Liver (tissue), 9 donors: ENCODE measurements around the gene ME1. TPM values are rescaled to one million over a fixed set of nuclear protein-coding genes. Genes with fewer than 3 reads are reported as not detected.

Experiments
- DNase-seq: peaks from one replicate; pipeline ENCODE4 v3.0.0-alpha.2; 2017; ENCODE audit warnings: low spot score
- H3K27ac ChIP-seq, 2 donors: one replicate each; pipeline ENCODE4 v1.7.0; 2013; ENCODE audit warnings: inconsistent platforms in 2 of 2, low read length in 2 of 2, control low read depth in 1 of 2, low read depth in 1 of 2, mild to moderate bottlenecking in 1 of 2
- H3K27me3 ChIP-seq, 4 donors: one replicate each; pipeline versions ENCODE4 v1.6.1 to v1.7.0; 2013; ENCODE audit warnings: low read length in 3 of 4, inconsistent platforms in 1 of 4, mild to moderate bottlenecking in 1 of 4, moderate library complexity in 1 of 4; ENCODE audit not compliant: control insufficient read depth in 4 of 4, insufficient read depth in 4 of 4
- H3K36me3 ChIP-seq, 4 donors: one replicate each; pipeline versions ENCODE4 v1.6.1 to v1.7.0; 2013; ENCODE audit warnings: low read length in 3 of 4, mild to moderate bottlenecking in 3 of 4, low read depth in 1 of 4, moderate library complexity in 1 of 4; ENCODE audit not compliant: control insufficient read depth in 4 of 4, insufficient read depth in 3 of 4
- H3K4me1 ChIP-seq, 4 donors: one replicate each; pipeline versions ENCODE4 v1.6.1 to v1.7.0; 2013; ENCODE audit warnings: low read length in 3 of 4, mild to moderate bottlenecking in 3 of 4, moderate library complexity in 1 of 4; ENCODE audit not compliant: control insufficient read depth in 4 of 4, insufficient read depth in 4 of 4
- H3K4me3 ChIP-seq, 3 donors: one replicate each; pipeline versions ENCODE4 v1.6.1 to v1.7.0; 2013; ENCODE audit warnings: low read length in 3 of 3, control low read depth in 1 of 3, low read depth in 1 of 3, mild to moderate bottlenecking in 1 of 3
- H3K9ac ChIP-seq, 2 donors: one replicate each; pipeline ENCODE4 v1.7.0; 2013; ENCODE audit warnings: low read length in 2 of 2, mild to moderate bottlenecking in 2 of 2, moderate library complexity in 2 of 2, control low read depth in 1 of 2, low read depth in 1 of 2
- H3K9me3 ChIP-seq, 4 donors: one replicate each; pipeline versions ENCODE4 v1.6.1 to v1.7.0; 2013; ENCODE audit warnings: low read length in 3 of 4; ENCODE audit not compliant: control insufficient read depth in 4 of 4
- EGR1 ChIP-seq, 2 donors: IDR thresholded peaks; 2 replicates each; pipeline ENCODE4 v1.6.1; 2016 to 2018; ENCODE audit warnings: antibody characterized with exemption in 2 of 2, low read depth in 2 of 2
- FOXA1 ChIP-seq: IDR thresholded peaks from 2 replicates; pipeline ENCODE4 v1.6.1; 2016; ENCODE audit warnings: antibody characterized with exemption
- GABPA ChIP-seq, 2 donors: IDR thresholded peaks in 1 of 2; conservative IDR thresholded peaks in 1 of 2; 2 replicates each; pipeline ENCODE4 v1.6.1; 2016; ENCODE audit warnings: antibody characterized with exemption in 2 of 2, mild to moderate bottlenecking in 1 of 2, moderate library complexity in 1 of 2
- HNF4G ChIP-seq: IDR thresholded peaks from 2 replicates; pipeline ENCODE4 v1.6.1; 2016; ENCODE audit warnings: antibody characterized with exemption
- JUND ChIP-seq, 2 donors: IDR thresholded peaks; 2 replicates each; pipeline ENCODE4 v1.6.1; 2016; ENCODE audit warnings: antibody characterized with exemption in 2 of 2
- NR2F2 ChIP-seq: IDR thresholded peaks from 2 replicates; pipeline ENCODE4 v1.6.1; 2016; ENCODE audit warnings: antibody characterized with exemption
- RAD21 ChIP-seq, 2 donors: IDR thresholded peaks; 2 replicates each; pipeline ENCODE4 v1.6.1; 2016; ENCODE audit warnings: antibody characterized with exemption in 2 of 2, mild to moderate bottlenecking in 2 of 2
- RXRA ChIP-seq, 2 donors: IDR thresholded peaks; 2 replicates each; pipeline ENCODE4 v1.6.1; 2017 to 2018; ENCODE audit warnings: antibody characterized with exemption in 2 of 2, mild to moderate bottlenecking in 1 of 2
- TAF1 ChIP-seq: conservative IDR thresholded peaks from 2 replicates; pipeline ENCODE4 v1.6.1; 2016; ENCODE audit warnings: antibody characterized with exemption, mild to moderate bottlenecking
- WGBS: extraction: QIAGEN DNeasy Blood & Tissue Kit; methylation state at CpG from one replicate; pipeline ENCODE4 v1.1.7; 2013; 5-methylcytosine and 5-hydroxymethylcytosine counted together
- polyA plus RNA-seq, 2 donors: library from polyadenylated mRNA; stranded (reverse) in 1 of 2; unstranded in 1 of 2; fragments of 200-250 nt in 1 of 2; fragments of >200 nt in 1 of 2; fragmentation: Nextera tagmentation in 1 of 2; extraction: Ambion mirVana in 1 of 2; gene quantifications; one replicate each; pipeline versions ENCODE4 v1.2.1 to v1.2.3, GENCODE V29; 2013 to 2015
- total RNA-seq, 2 donors: library from RNA; depleted of rRNA; stranded (reverse); fragments of >200 nt; gene quantifications; one replicate each; pipeline ENCODE4 v1.2.3, GENCODE V29; 2014
- TF ChIP-seq, protein P1 (sequence below): fragments of 150-350 bp; IDR thresholded peaks from 2 replicates; pipeline ENCODE4 v1.5.1; 2017; ENCODE audit warnings: improper control_type of control experiment, low read depth, low read length; ENCODE audit not compliant: missing input control
- TF ChIP-seq, protein P2 (sequence below): IDR thresholded peaks from 2 replicates; pipeline ENCODE4 v1.6.1; 2016; ENCODE audit warnings: antibody characterized with exemption, mild to moderate bottlenecking
- TF ChIP-seq, protein P3 (sequence below): IDR thresholded peaks from 2 replicates; pipeline ENCODE4 v1.6.1; 2016; ENCODE audit warnings: antibody characterized with exemption
- donor health status: healthy.
- donor health status: healthy.
- donor health status: healthy.
- donor health status: healthy.
- donor health status: healthy.

The ME1 gene
- total and polyA plus RNA-seq, 4 donors: 4.3 to 7.8 (median 5.5) TPM

DNA sequence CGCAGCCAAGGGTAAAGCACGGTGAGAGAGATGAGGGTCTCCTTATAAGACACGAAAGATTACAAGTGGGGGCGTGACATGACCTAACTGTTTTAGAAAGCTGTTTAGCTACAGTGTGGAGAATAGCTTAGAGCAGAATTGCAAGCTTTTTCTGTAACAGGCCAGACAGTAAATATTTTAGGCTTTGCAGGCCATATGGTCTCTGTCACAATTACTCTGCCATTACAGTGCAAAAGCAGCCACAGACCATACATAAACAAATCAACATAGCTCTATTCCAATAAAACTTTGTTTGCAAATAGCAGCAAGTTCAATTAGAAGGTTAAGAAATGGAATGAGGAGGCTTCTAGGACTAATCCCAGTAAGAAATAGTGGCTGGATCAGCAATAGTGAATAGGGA lies 254.6 kb downstream of the ME1 start (continued):
- no peak for TF ChIP-seq RAD21 (IDR thresholded peaks at IDR 0.05)
- TF ChIP-seq HNF4G: no peak
- TF ChIP-seq NR2F2: no peak

DNA sequence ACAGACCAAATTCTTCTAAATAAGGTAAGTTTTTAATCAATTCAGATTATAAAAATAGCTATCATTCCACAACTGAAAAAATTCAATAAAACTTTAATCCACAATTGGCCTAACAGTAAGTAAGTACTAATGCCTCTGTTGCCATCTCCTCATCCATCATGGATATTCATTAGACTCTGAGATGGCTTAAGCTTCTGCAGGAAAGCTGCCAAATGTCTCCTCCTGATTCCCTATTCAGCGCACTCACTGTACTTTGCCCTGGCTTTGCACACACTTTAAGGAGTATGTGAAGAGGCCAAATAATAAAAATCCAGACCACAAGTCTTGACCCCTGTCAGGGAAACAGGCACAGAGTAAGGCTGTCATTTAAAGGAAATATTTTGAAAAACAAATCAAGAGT lies 261.3 kb downstream of the ME1 start:
- 71% methylated on average over 1 of the region's 1 CpG for WGBS
- H3K27me3 ChIP-seq: no peaks in the 10 kb centered on the region
- H3K27ac ChIP-seq: no peak overlapping the region
- peaks cover 14 to 87% (median 67%) of the 10 kb centered on the region in 4 donors for H3K36me3 ChIP-seq
- no peak overlapping the region for H3K9ac ChIP-seq
- DNase-seq: no peak
- H3K4me1 ChIP-seq: no peaks in the 10 kb centered on the region
- no peaks in the 10 kb centered on the region for H3K9me3 ChIP-seq
- TF ChIP-seq HNF4G: no peak
- TF ChIP-seq EGR1 (IDR thresholded peaks at IDR 0.05; ENCODE audit: low read depth in 2 of 2): no peak
- TF ChIP-seq NR2F2: peak; percentile 20
- TF ChIP-seq, protein P1, sequence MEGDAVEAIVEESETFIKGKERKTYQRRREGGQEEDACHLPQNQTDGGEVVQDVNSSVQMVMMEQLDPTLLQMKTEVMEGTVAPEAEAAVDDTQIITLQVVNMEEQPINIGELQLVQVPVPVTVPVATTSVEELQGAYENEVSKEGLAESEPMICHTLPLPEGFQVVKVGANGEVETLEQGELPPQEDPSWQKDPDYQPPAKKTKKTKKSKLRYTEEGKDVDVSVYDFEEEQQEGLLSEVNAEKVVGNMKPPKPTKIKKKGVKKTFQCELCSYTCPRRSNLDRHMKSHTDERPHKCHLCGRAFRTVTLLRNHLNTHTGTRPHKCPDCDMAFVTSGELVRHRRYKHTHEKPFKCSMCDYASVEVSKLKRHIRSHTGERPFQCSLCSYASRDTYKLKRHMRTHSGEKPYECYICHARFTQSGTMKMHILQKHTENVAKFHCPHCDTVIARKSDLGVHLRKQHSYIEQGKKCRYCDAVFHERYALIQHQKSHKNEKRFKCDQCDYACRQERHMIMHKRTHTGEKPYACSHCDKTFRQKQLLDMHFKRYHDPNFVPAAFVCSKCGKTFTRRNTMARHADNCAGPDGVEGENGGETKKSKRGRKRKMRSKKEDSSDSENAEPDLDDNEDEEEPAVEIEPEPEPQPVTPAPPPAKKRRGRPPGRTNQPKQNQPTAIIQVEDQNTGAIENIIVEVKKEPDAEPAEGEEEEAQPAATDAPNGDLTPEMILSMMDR: no peak
- no peak for TF ChIP-seq JUND (IDR thresholded peaks at IDR 0.05)
- no peak overlapping the region for H3K4me3 ChIP-seq

DNA sequence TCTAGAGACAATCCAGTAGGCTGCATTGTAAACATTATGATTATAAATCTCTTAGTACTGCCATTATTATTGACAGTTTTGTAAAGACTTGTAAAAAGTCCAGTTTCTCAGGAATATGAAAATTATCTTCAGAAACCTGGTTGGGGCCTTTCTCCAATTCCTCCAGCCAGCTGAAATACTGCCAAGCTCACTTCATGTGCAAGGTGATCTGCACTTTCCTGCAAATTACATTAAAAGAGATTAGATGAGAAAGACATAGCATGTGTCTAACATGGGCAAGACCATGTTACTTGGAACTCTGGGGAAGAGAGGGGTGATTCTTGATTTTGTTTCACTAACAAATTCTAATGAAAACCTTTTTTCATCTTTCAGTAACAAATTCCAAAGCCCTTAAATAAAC lies 261.7 kb downstream of the ME1 start:
- no peaks in the 10 kb centered on the region for H3K4me1 ChIP-seq
- no peak overlapping the region for H3K27ac ChIP-seq
- TF ChIP-seq, protein P2, sequence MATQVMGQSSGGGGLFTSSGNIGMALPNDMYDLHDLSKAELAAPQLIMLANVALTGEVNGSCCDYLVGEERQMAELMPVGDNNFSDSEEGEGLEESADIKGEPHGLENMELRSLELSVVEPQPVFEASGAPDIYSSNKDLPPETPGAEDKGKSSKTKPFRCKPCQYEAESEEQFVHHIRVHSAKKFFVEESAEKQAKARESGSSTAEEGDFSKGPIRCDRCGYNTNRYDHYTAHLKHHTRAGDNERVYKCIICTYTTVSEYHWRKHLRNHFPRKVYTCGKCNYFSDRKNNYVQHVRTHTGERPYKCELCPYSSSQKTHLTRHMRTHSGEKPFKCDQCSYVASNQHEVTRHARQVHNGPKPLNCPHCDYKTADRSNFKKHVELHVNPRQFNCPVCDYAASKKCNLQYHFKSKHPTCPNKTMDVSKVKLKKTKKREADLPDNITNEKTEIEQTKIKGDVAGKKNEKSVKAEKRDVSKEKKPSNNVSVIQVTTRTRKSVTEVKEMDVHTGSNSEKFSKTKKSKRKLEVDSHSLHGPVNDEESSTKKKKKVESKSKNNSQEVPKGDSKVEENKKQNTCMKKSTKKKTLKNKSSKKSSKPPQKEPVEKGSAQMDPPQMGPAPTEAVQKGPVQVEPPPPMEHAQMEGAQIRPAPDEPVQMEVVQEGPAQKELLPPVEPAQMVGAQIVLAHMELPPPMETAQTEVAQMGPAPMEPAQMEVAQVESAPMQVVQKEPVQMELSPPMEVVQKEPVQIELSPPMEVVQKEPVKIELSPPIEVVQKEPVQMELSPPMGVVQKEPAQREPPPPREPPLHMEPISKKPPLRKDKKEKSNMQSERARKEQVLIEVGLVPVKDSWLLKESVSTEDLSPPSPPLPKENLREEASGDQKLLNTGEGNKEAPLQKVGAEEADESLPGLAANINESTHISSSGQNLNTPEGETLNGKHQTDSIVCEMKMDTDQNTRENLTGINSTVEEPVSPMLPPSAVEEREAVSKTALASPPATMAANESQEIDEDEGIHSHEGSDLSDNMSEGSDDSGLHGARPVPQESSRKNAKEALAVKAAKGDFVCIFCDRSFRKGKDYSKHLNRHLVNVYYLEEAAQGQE: no peak
- TF ChIP-seq JUND (IDR thresholded peaks at IDR 0.05) (no peak), TAF1 (no peak), GABPA (IDR thresholded peaks at IDR 0.05 in 1 of 2, conservative IDR thresholded peaks at IDR 0.05 in 1 of 2) (no peak), FOXA1 (no peak), HNF4G (no peak), RXRA (IDR thresholded peaks at IDR 0.05) (no peak)
- TF ChIP-seq, protein P3, sequence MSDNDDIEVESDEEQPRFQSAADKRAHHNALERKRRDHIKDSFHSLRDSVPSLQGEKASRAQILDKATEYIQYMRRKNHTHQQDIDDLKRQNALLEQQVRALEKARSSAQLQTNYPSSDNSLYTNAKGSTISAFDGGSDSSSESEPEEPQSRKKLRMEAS: no peak
- TF ChIP-seq, protein P1: no peak
- H3K4me3 ChIP-seq: no peak overlapping the region
- H3K36me3 ChIP-seq: peaks cover 15 to 82% (median 66%) of the 10 kb centered on the region in 4 donors
- H3K9me3 ChIP-seq: no peaks in the 10 kb centered on the region
- no peaks in the 10 kb centered on the region for H3K27me3 ChIP-seq
- DNase-seq: no peak
- H3K9ac ChIP-seq: no peak overlapping the region
